PFSK-1 (cell line): Measurements from ENCODE around the gene CLCN7.

Experiments
- FOXP2 ChIP-seq: optimal IDR thresholded peaks from 2 replicates; pipeline ENCODE3; 2011; ENCODE audit warnings: borderline replicate concordance, control low read depth, inconsistent platforms; ENCODE audit not compliant: insufficient read depth; ENCODE audit errors: extremely low read length, extremely low read depth
- POLR2AphosphoS5 ChIP-seq: IDR thresholded peaks from 2 replicates; pipeline ENCODE4 v1.6.1; 2012; ENCODE audit warnings: low read depth, mild to moderate bottlenecking, control low read depth, low read length, moderate library complexity
- REST ChIP-seq, 2 experiments: IDR thresholded peaks; 2 replicates each; pipeline versions ENCODE4 v1.6.1 to v1.8.0; 2011 to 2012; ENCODE audit warnings: low read depth in 2 of 2, low read length in 2 of 2, control low read depth in 1 of 2, inconsistent platforms in 1 of 2, mild to moderate bottlenecking in 1 of 2, moderate library complexity in 1 of 2; ENCODE audit not compliant: insufficient read depth in 1 of 2
- SIN3A ChIP-seq: IDR thresholded peaks from 2 replicates; pipeline ENCODE4 v1.6.1; 2012; ENCODE audit warnings: mild to moderate bottlenecking, low read length, moderate library complexity, borderline replicate concordance; ENCODE audit not compliant: insufficient read depth
- TAF1 ChIP-seq: IDR thresholded peaks from 2 replicates; pipeline ENCODE4 v1.6.1; 2012; ENCODE audit warnings: low read length, control low read depth, borderline replicate concordance; ENCODE audit not compliant: insufficient read depth

Gene CLCN7

GRCh38 chr16:1403733-1404132, 71.1 kb downstream of the CLCN7 start:
- no peak for TF ChIP-seq FOXP2

GRCh38 chr16:1403036-1403435, 71.8 kb downstream of the CLCN7 start:
- TF ChIP-seq SIN3A (no peak), TAF1 (no peak), POLR2AphosphoS5 (no peak), FOXP2 (no peak), REST (IDR thresholded peaks at IDR 0.05; ENCODE audit: insufficient read depth in 1 of 2, low read depth in 2 of 2, low read length in 2 of 2) (no peak)

- TF ChIP-seq TAF1 (no peak), SIN3A (no peak), FOXP2 (no peak), REST (IDR thresholded peaks at IDR 0.05; ENCODE audit: insufficient read depth in 1 of 2, low read depth in 2 of 2, low read length in 2 of 2) (no peak)
Measured at GRCh38 chr16:1401758-1402154, 73.1 kb downstream of the CLCN7 start.

GRCh38 chr16:1401061-1401757, 73.6 kb downstream of the CLCN7 start:
- TF ChIP-seq SIN3A (no peak), REST (IDR thresholded peaks at IDR 0.05; ENCODE audit: insufficient read depth in 1 of 2, low read depth in 2 of 2, low read length in 2 of 2) (no peak), TAF1 (no peak), FOXP2 (no peak), POLR2AphosphoS5 (no peak)

GRCh38 chr16:1398826-1399581, 75.8 kb downstream of the CLCN7 start:
- TF ChIP-seq SIN3A (no peak), FOXP2 (no peak), REST (IDR thresholded peaks at IDR 0.05; ENCODE audit: insufficient read depth in 1 of 2, low read depth in 2 of 2, low read length in 2 of 2) (no peak), TAF1 (no peak), POLR2AphosphoS5 (no peak)

- no peak for TF ChIP-seq REST (IDR thresholded peaks at IDR 0.05; ENCODE audit: insufficient read depth in 1 of 2, low read depth in 2 of 2, low read length in 2 of 2)
- TF ChIP-seq TAF1 = no peak
- TF ChIP-seq FOXP2 = no peak
- TF ChIP-seq POLR2AphosphoS5 = no peak
- TF ChIP-seq SIN3A = no peak
Measured at GRCh38 chr16:1398351-1398750, 76.5 kb downstream of the CLCN7 start.
